Measurements from ENCODE around the gene SOX8. TPM values are rescaled to one million over a fixed set of nuclear protein-coding genes. Genes with fewer than 3 reads are reported as not detected.

The SOX8 gene
- total RNA-seq, 1 donor from 2014 or later = 4.3 TPM

- peaks cover 7% of the 10 kb centered on the region for H3K27me3 Mint-ChIP-seq (ENCODE audit: unreplicated experiment)
- H3K4me1 Mint-ChIP-seq (ENCODE audit: unreplicated experiment) = no peaks in the 10 kb centered on the region
- no peak overlapping the region for H3K4me3 Mint-ChIP-seq (ENCODE audit: unreplicated experiment)
- DNase-seq (ENCODE audit: low spot score) = no peak
- no peaks in the 10 kb centered on the region for H3K9me3 Mint-ChIP-seq (ENCODE audit: unreplicated experiment)
- no peak overlapping the region for H3K27ac Mint-ChIP-seq (ENCODE audit: unreplicated experiment)
- H3K36me3 Mint-ChIP-seq (ENCODE audit: low read depth, unreplicated experiment) = no peaks in the 10 kb centered on the region
- no peak for TF ChIP-seq CTCF (IDR thresholded peaks at IDR 0.05; ENCODE audit: unreplicated experiment)
Measured at GRCh38 chr16:984736-985636, 3.4 kb downstream of the SOX8 start.

GRCh38 chr16:985646-986400 is 4.3 kb downstream of the SOX8 start:
- Mint-ChIP-seq H3K4me1 (ENCODE audit: unreplicated experiment) (no peaks in the 10 kb centered on the region), H3K4me3 (ENCODE audit: unreplicated experiment) (no peak overlapping the region), H3K9me3 (ENCODE audit: unreplicated experiment) (no peaks in the 10 kb centered on the region), H3K27ac (ENCODE audit: unreplicated experiment) (no peak overlapping the region), H3K36me3 (ENCODE audit: low read depth, unreplicated experiment) (no peaks in the 10 kb centered on the region), H3K27me3 (ENCODE audit: unreplicated experiment) (peaks cover 6% of the 10 kb centered on the region)
- TF ChIP-seq CTCF (IDR thresholded peaks at IDR 0.05; ENCODE audit: unreplicated experiment) = no peak
- DNase-seq (ENCODE audit: low spot score) = no peak

GRCh38 chr16:986411-986810 is 4.8 kb downstream of the SOX8 start:
- Mint-ChIP-seq H3K36me3 (ENCODE audit: low read depth, unreplicated experiment) (no peaks in the 10 kb centered on the region), H3K27ac (ENCODE audit: unreplicated experiment) (no peak overlapping the region), H3K4me1 (ENCODE audit: unreplicated experiment) (no peaks in the 10 kb centered on the region), H3K9me3 (ENCODE audit: unreplicated experiment) (no peaks in the 10 kb centered on the region), H3K4me3 (ENCODE audit: unreplicated experiment) (no peak overlapping the region), H3K27me3 (ENCODE audit: unreplicated experiment) (peaks cover 5% of the 10 kb centered on the region)
- DNase-seq (ENCODE audit: low spot score) = no peak
- TF ChIP-seq CTCF (IDR thresholded peaks at IDR 0.05; ENCODE audit: unreplicated experiment) = no peak

- no peak for DNase-seq (ENCODE audit: low spot score)
- Mint-ChIP-seq H3K27me3 (ENCODE audit: unreplicated experiment) (peaks cover 5% of the 10 kb centered on the region), H3K4me3 (ENCODE audit: unreplicated experiment) (no peak overlapping the region), H3K36me3 (ENCODE audit: low read depth, unreplicated experiment) (no peaks in the 10 kb centered on the region), H3K27ac (ENCODE audit: unreplicated experiment) (no peak overlapping the region), H3K4me1 (ENCODE audit: unreplicated experiment) (no peaks in the 10 kb centered on the region), H3K9me3 (ENCODE audit: unreplicated experiment) (no peaks in the 10 kb centered on the region)
- no peak for TF ChIP-seq CTCF (IDR thresholded peaks at IDR 0.05; ENCODE audit: unreplicated experiment)
Measured at GRCh38 chr16:986925-987582, 5.5 kb downstream of the SOX8 start.
